ENCODE measurements around the gene GABRR3. TPM values are rescaled to one million over a fixed set of nuclear protein-coding genes. Genes with fewer than 3 reads are reported as not detected.

The GABRR3 gene
- total RNA-seq, 4 donors from 2014 or later: not detected

- DNase-seq (ENCODE audit: low spot score): no peak
- ATAC-seq (ENCODE audit: low FRiP score): no peak
- TF ChIP-seq CTCF (IDR thresholded peaks at IDR 0.05): no peak
Measured at GRCh38 chr3:98034036-98034435, 1.1 kb downstream of the GABRR3 start.

- DNase-seq (ENCODE audit: low spot score): no peak
- ATAC-seq (ENCODE audit: low FRiP score): no peak
- no peak for TF ChIP-seq CTCF (IDR thresholded peaks at IDR 0.05)
Measured at GRCh38 chr3:98032904-98033303, 2.2 kb downstream of the GABRR3 start.

GRCh38 chr3:98032265-98032664 is 2.9 kb downstream of the GABRR3 start:
- ATAC-seq (ENCODE audit: low FRiP score) (no peak), DNase-seq (ENCODE audit: low spot score) (no peak)
- no peak for TF ChIP-seq CTCF (IDR thresholded peaks at IDR 0.05)

- DNase-seq (ENCODE audit: low spot score): no peak
- TF ChIP-seq CTCF (IDR thresholded peaks at IDR 0.05): no peak
- ATAC-seq (ENCODE audit: low FRiP score): no peak
Measured at GRCh38 chr3:98029083-98029482, 6.0 kb downstream of the GABRR3 start.

GRCh38 chr3:98027085-98027446 is 8.0 kb downstream of the GABRR3 start:
- DNase-seq (ENCODE audit: low spot score) (no peak), ATAC-seq (ENCODE audit: low FRiP score) (no peak)
- no peak for TF ChIP-seq CTCF (IDR thresholded peaks at IDR 0.05)

- ATAC-seq (ENCODE audit: low FRiP score) (no peak), DNase-seq (ENCODE audit: low spot score) (no peak)
- no peak for TF ChIP-seq CTCF (IDR thresholded peaks at IDR 0.05)
Measured at GRCh38 chr3:98026425-98027084, 8.6 kb downstream of the GABRR3 start.

GRCh38 chr3:98025392-98025945 is 9.6 kb downstream of the GABRR3 start:
- ATAC-seq (ENCODE audit: low FRiP score): no peak
- DNase-seq (ENCODE audit: low spot score): no peak
- no peak for TF ChIP-seq CTCF (IDR thresholded peaks at IDR 0.05)

Measured in omental fat pad (tissue), 4 donors.